Mesenchymal stem cell (in vitro differentiated cells and primary cell): ENCODE data around the gene ZBED4.
A peak's percentile ranks its signal among the peaks of the same experiment; 100 is the strongest.

Source experiments
- DNase-seq: peaks from one replicate; pipeline ENCODE4 v3.0.0-alpha.2; 2013
- H2AFZ ChIP-seq: one replicate; pipeline ENCODE4 v1.6.1; 2013; ENCODE audit warnings: low read depth, mild to moderate bottlenecking, control low read depth, inconsistent platforms, low read length, moderate library complexity
- H2AK5ac ChIP-seq: 2 replicates; pipeline ENCODE4 v1.6.1; 2013; ENCODE audit warnings: low read length, moderate library complexity, mild to moderate bottlenecking, inconsistent platforms; ENCODE audit not compliant: severe bottlenecking
- H2BK120ac ChIP-seq: one replicate; pipeline ENCODE4 v1.6.1; 2013; ENCODE audit warnings: low read depth, mild to moderate bottlenecking, inconsistent platforms, low read length, moderate library complexity
- H2BK12ac ChIP-seq, 2 experiments: one replicate each; pipeline ENCODE4 v1.6.1; 2013; ENCODE audit warnings: inconsistent platforms in 2 of 2, low read length in 2 of 2, mild to moderate bottlenecking in 2 of 2, moderate library complexity in 2 of 2, control low read depth in 1 of 2
- H2BK15ac ChIP-seq: one replicate; pipeline ENCODE4 v1.6.1; 2013; ENCODE audit warnings: mild to moderate bottlenecking, low read depth, inconsistent platforms; ENCODE audit not compliant: poor library complexity, severe bottlenecking
- H2BK5ac ChIP-seq: 2 replicates; pipeline ENCODE4 v1.6.1; 2013; ENCODE audit warnings: low read depth, mild to moderate bottlenecking, low read length, control low read depth, inconsistent platforms; ENCODE audit not compliant: poor library complexity, severe bottlenecking
- H3K14ac ChIP-seq, 2 experiments: one replicate each; pipeline ENCODE4 v1.6.1; 2013; ENCODE audit warnings: inconsistent platforms in 2 of 2, low read length in 2 of 2, control low read depth in 1 of 2, mild to moderate bottlenecking in 1 of 2, moderate library complexity in 1 of 2
- H3K18ac ChIP-seq, 2 experiments: one replicate each; pipeline ENCODE4 v1.6.1; 2013; ENCODE audit warnings: inconsistent platforms in 2 of 2, low read length in 2 of 2, control low read depth in 1 of 2, low read depth in 1 of 2, mild to moderate bottlenecking in 1 of 2
- H3K23ac ChIP-seq, 2 experiments: one replicate each; pipeline ENCODE4 v1.6.1; 2013; ENCODE audit warnings: inconsistent platforms in 2 of 2, low read length in 2 of 2, mild to moderate bottlenecking in 2 of 2, moderate library complexity in 2 of 2, control low read depth in 1 of 2
- H3K27ac ChIP-seq: 2 replicates; pipeline ENCODE4 v1.5.1; 2013; ENCODE audit warnings: mild to moderate bottlenecking, moderate library complexity, low read length, control low read depth, inconsistent platforms; ENCODE audit not compliant: poor library complexity, severe bottlenecking
- H3K27me3 ChIP-seq, 2 experiments: 2 replicates each; pipeline versions ENCODE4 v1.6.1 to v1.7.0; 2013; ENCODE audit warnings: low read length in 2 of 2, mild to moderate bottlenecking in 2 of 2, moderate library complexity in 2 of 2, control low read depth in 1 of 2, inconsistent platforms in 1 of 2; ENCODE audit not compliant: control insufficient read depth in 1 of 2, insufficient read depth in 1 of 2
- H3K36me3 ChIP-seq, 2 experiments: 2 replicates each; pipeline versions ENCODE4 v1.6.1 to v1.7.0; 2013; ENCODE audit warnings: low read length in 2 of 2, control low read depth in 1 of 2, inconsistent platforms in 1 of 2, low read depth in 1 of 2, mild to moderate bottlenecking in 1 of 2; ENCODE audit not compliant: insufficient read depth in 2 of 2, control insufficient read depth in 1 of 2
- H3K4ac ChIP-seq, 2 experiments: one replicate each; pipeline ENCODE4 v1.6.1; 2013; ENCODE audit warnings: inconsistent platforms in 2 of 2, low read length in 2 of 2, mild to moderate bottlenecking in 2 of 2, moderate library complexity in 2 of 2, control low read depth in 1 of 2, low read depth in 1 of 2
- H3K4me1 ChIP-seq: 2 replicates; pipeline ENCODE4 v1.6.1; 2013; ENCODE audit warnings: low read depth, low read length, control low read depth; ENCODE audit not compliant: control insufficient read depth, insufficient read depth
- H3K4me2 ChIP-seq: 2 replicates; pipeline ENCODE4 v1.6.1; 2013; ENCODE audit warnings: low read length, mild to moderate bottlenecking, inconsistent platforms; ENCODE audit not compliant: poor library complexity, severe bottlenecking
- H3K4me3 ChIP-seq, 2 experiments: 2 replicates each; pipeline versions ENCODE4 v1.5.1 to v1.7.0; 2013; ENCODE audit warnings: low read length in 2 of 2, mild to moderate bottlenecking in 2 of 2, control low read depth in 1 of 2, low read depth in 1 of 2; ENCODE audit not compliant: insufficient read depth in 1 of 2
- H3K79me1 ChIP-seq: replicated peaks from 2 replicates; pipeline ENCODE4 v1.6.1; 2013; ENCODE audit warnings: mild to moderate bottlenecking, control low read depth, low read length, inconsistent platforms; ENCODE audit not compliant: poor library complexity, severe bottlenecking
- H3K9ac ChIP-seq: 2 replicates; pipeline ENCODE4 v1.7.0; 2013; ENCODE audit warnings: mild to moderate bottlenecking, low read length, moderate library complexity
- H3K9me3 ChIP-seq: 2 replicates; pipeline ENCODE4 v1.7.0; 2013; ENCODE audit warnings: mild to moderate bottlenecking, low read length; ENCODE audit not compliant: control insufficient read depth
- H4K8ac ChIP-seq: one replicate; pipeline ENCODE4 v1.6.1; 2013; ENCODE audit warnings: inconsistent platforms, mild to moderate bottlenecking, low read length, moderate library complexity
- H4K91ac ChIP-seq: one replicate; pipeline ENCODE4 v1.6.1; 2013; ENCODE audit warnings: mild to moderate bottlenecking, low read length, inconsistent platforms
- WGBS: methylation state at CpG from one replicate; pipeline ENCODE4 v1.1.7; 2013; ENCODE audit warnings: mixed read lengths; 5-methylcytosine and 5-hydroxymethylcytosine counted together

ZBED4 gene

DNA sequence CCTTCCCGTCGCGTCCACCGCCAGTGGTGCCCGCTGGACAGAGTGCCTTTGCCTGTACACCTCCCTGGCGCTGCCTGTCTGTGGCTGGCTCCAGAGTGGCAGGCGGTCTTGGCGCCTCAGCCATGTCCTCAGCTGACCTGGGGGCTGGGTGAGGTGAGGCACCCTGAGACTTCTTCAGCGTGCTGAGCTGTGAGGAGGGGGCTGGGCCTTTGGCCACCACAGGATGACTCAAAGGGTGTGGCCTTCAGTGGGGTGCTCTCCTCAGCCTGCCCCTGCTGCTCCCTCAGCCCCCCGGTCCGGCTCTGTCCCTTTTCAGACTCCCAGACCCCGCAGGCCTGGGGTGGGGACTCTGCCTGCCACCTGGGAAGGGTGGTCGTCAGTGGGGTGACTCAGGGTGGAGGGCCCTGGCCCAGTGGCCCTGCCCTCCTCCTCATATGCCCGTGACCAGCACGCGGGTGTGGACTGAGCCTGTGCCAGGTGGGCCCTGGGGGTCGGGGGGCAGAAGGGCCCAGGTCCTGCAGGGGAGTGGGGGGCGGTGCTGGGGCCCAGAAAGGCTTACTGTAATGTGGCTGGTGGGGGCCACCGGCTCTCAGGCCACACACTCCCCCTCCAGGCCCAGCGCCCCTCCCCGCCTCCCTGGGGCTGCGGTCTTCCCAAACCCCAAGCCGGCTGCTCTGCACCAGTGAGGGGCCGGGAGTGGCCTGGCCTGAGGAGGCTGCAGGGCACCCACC lies 80.7 kb downstream of the ZBED4 start:
- 74% methylated on average over 21 of the region's 24 CpGs for WGBS
- Histone ChIP-seq H3K9me3 (no peaks in the 10 kb centered on the region), H3K4me3 (peak overlapping the region in 1 of 2 experiments; percentile 78), H2BK12ac (peak overlapping the region; percentile 85 to 100), H3K9ac (peak overlapping the region; percentile 82), H3K23ac (no peak overlapping the region), H3K36me3 (peaks cover 0 to 5% of the 10 kb centered on the region in 2 experiments), H3K27ac (no peak overlapping the region), H4K8ac (peak overlapping the region; percentile 99), H2BK5ac (no peak overlapping the region), H3K18ac (peak overlapping the region; percentile 97 to 99), H3K14ac (peak overlapping the region; percentile 90 to 92), H3K4ac (peak overlapping the region; percentile 95 to 100), H3K27me3 (peaks cover 4 to 5% of the 10 kb centered on the region in 2 experiments), H2AFZ (no peak overlapping the region), H3K4me2 (no peak overlapping the region), H2AK5ac (peak overlapping the region; percentile 63), H2BK15ac (peak overlapping the region; percentile 99), H3K79me1 (no peaks in the 10 kb centered on the region), H2BK120ac (peak overlapping the region; percentile 99), H3K4me1 (peaks cover 44% of the 10 kb centered on the region), H4K91ac (peak overlapping the region; percentile 100)
- peak; percentile 60 for DNase-seq

DNA sequence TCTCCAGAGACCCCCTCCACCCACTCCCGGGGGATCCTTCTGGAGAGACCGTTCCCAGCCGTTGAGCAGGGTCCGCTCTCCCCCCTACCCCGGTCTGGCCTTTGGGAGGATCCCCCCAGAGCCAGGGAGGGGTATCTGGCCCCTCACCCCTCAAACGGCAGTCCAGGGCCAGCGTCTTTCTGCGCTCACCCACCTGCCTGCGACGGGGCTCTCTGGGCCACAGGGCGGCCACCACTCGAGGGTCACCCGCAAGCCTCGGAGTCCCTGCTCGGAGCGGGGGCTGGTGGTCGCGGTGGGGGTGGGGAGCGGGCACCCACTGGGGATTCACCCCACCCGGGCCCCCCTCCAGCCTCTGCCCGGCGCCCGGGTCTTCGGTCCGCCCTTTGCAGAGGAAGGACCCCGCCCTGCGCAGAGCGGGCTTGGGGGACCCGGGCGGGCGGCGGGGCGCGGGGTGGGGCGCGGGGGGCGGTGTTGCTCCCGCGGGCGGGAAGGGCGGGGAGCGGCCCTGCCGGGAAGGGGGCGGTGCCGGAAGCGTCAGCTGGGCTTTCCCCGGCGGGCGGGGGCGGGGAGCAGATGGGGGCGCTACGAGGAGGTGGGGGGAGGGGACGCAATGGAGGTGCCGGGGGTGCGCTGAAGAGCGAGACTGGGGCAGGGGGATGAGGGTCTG lies 81.4 kb downstream of the ZBED4 start:
- H3K36me3 ChIP-seq = peaks cover 0 to 5% of the 10 kb centered on the region in 2 experiments
- H3K23ac ChIP-seq = no peak overlapping the region
- H2BK120ac ChIP-seq = peak overlapping the region; percentile 99
- peak overlapping the region; percentile 95 to 100 for H3K4ac ChIP-seq
- no peaks in the 10 kb centered on the region for H3K9me3 ChIP-seq
- peak overlapping the region; percentile 32 to 78 for H3K4me3 ChIP-seq
- H2BK5ac ChIP-seq = no peak overlapping the region
- H3K18ac ChIP-seq = peak overlapping the region; percentile 97 to 99
- H4K8ac ChIP-seq = peak overlapping the region; percentile 99
- H3K4me1 ChIP-seq = peaks cover 39% of the 10 kb centered on the region
- no peaks in the 10 kb centered on the region for H3K79me1 ChIP-seq
- peak overlapping the region; percentile 100 for H4K91ac ChIP-seq
- peak overlapping the region; percentile 63 for H2AK5ac ChIP-seq
- H2AFZ ChIP-seq = peak overlapping the region; percentile 56
- peak overlapping the region; percentile 99 for H2BK15ac ChIP-seq
- H3K14ac ChIP-seq = peak overlapping the region; percentile 82 to 92
- WGBS = 28% methylated on average over 14 of the region's 56 CpGs
- peak overlapping the region; percentile 85 to 100 for H2BK12ac ChIP-seq
- peak overlapping the region; percentile 82 for H3K9ac ChIP-seq
- peak; percentile 66 for DNase-seq
- peaks cover under 1 to 1% of the 10 kb centered on the region in 2 experiments for H3K27me3 ChIP-seq
- peak overlapping the region; percentile 27 for H3K4me2 ChIP-seq
- no peak overlapping the region for H3K27ac ChIP-seq

DNA sequence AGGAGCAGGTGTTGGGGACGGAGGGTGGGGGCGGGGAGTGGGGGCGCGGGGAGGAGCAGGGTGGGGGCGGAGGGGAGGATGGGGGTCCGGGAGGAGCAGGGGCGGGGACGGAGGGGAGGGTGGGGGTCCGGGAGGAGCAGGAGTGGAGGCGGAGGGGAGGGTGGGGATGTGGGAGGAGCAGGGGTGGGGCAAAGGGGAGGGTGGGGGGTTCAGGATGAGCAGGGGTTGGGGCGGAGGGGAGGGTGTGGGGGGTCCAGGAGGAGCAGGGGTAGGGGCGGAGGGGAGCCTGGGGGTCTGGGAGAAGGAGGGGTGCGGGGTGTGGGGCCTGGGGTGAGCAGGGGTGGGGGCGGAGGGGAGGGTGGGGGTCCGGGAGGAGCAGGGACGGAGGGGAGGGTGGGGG lies 81.9 kb downstream of the ZBED4 start:
- Histone ChIP-seq H2AFZ (no peak overlapping the region), H3K4me2 (peak overlapping the region; percentile 27), H2AK5ac (no peak overlapping the region), H2BK5ac (no peak overlapping the region), H2BK15ac (no peak overlapping the region), H3K27ac (no peak overlapping the region), H3K79me1 (no peaks in the 10 kb centered on the region), H3K4me1 (peaks cover 38% of the 10 kb centered on the region), H3K36me3 (peaks cover 0 to 5% of the 10 kb centered on the region in 2 experiments), H3K9me3 (no peaks in the 10 kb centered on the region), H4K8ac (no peak overlapping the region), H3K27me3 (no peaks in the 10 kb centered on the region), H4K91ac (no peak overlapping the region), H3K9ac (no peak overlapping the region), H3K4me3 (peak overlapping the region in 1 of 2 experiments; percentile 30), H2BK120ac (peak overlapping the region; percentile 67), H3K23ac (no peak overlapping the region), H3K18ac (no peak overlapping the region), H3K14ac (no peak overlapping the region), H3K4ac (no peak overlapping the region), H2BK12ac (no peak overlapping the region)
- DNase-seq = no peak
- WGBS = 0% methylated on average over 1 of the region's 16 CpGs
